GM18505 (cell line): ENCODE results near the gene CD7.

Experiments
- ATAC-seq: cut with Tn5 transposase; IDR thresholded peaks from one replicate; pipeline ENCODE4 v1.9.1; 2021; ENCODE audit not compliant: unreplicated experiment
- POLR2A ChIP-seq: IDR thresholded peaks from 4 replicates; pipeline ENCODE4 v1.6.1; 2011; ENCODE audit warnings: borderline replicate concordance; ENCODE audit not compliant: insufficient read depth, insufficient read length; ENCODE audit errors: extremely low read depth

Gene CD7

DNA sequence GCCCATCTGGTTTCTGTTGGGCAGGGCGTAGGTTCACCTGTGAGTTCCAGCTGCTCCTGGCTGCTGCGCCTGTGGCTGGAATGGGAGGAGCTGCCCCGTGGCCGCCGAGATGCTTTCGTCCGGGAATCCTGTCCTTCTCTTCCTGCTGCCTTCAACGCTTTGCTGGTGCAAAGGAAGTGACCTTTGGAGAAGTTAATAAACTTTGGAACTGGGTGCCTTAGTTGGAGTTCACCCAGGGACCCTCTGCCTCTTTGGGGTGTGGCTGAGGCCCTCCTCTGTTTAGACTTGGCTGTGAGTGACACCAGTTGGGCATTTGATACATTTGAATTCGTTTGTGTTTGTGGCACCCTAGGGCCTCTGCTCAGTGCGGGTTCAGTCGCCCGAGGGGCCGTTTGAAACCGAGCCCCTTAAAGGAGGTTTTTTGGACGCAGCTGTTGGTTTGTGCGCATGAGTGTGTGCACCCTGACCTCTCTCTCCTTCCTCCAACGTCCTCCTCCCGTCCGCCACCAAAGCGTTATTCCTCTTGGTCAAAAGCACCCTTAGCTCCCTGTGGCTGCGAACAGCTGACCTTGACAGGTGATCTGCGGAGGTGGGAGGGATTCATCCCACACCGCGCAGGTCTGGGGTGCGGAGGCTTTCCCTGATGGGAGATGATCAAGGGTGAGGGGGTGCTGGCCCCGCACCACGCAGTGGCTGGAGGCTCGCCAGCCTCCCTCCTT, 25.1 kb upstream of the CD7 start:
- no peak for TF ChIP-seq POLR2A
- no peak for ATAC-seq

GRCh38 chr17:82339634-82340580, 22.5 kb upstream of the CD7 start:
- ATAC-seq = no peak
- no peak for TF ChIP-seq POLR2A

DNA sequence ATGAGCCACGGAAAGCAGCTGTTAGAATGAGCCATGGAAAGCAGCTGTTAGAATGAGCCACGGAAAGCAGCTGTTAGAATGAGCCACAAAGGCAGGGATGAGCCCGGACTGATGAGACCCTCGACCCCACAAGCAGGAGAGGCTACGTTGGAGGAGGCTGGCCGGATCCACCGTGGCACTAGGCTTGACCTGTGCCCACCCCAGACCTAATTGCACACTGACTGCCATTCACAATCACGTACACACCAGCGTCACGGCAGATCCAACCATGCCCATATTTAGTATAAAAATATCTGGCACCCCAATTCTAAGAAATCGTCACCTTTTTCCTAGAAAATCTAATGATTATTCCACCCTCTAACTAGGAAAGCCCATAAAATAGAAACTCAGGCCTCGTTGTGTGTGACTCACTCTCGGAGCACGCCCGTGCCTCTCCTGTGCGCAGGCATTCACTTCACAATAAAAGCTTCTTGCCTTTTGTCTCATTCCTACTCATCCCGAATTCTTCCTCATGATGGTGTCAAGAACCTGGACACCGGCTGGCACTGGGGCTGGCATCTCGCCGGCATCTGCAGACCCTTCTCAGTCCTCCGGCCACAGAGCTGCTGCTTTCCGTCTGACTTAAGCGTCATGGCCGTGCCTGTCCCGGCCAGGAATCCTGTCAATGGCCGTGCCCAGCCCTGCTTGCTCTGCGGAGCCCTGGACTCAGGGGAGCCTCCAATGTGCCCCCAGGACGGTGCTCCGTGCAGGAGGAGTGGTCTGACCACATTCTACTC, 21.6 kb upstream of the CD7 start:
- no peak for TF ChIP-seq POLR2A
- ATAC-seq = no peak

- no peak for TF ChIP-seq POLR2A
- ATAC-seq = no peak
Measured at GRCh38 chr17:82334622-82335394, 17.4 kb upstream of the CD7 start.

DNA sequence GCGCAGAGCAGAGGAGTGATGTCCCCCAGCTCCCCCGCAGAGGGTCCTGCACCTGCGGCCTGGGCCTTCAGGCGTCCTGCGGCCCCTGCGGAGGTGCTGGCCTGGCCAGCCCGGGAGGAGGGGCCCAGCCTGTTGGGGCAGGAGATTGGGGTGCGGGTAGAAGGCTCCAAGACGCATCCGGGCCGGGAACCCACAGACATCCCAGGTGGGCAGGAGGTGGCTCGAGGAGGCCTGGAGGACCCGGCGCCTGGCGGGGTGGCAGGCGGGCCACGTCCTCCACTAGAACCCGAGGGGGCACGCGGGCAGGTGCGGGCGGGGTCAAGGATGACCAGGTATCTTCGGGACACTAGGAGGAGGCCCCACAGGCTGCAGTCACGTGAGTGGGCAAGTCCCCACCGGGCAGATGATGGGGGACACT, 16.8 kb upstream of the CD7 start:
- no peak for ATAC-seq
- TF ChIP-seq POLR2A = no peak

GRCh38 chr17:82333279-82334171, 16.1 kb upstream of the CD7 start, which contains the start of gene SECTM1:
Gene SECTM1, minus strand, starts transcription at chr17:82333766. Its CDS starts 6,526 bp downstream, at chr17:82327240.
- no peak for TF ChIP-seq POLR2A
- no peak for ATAC-seq

DNA sequence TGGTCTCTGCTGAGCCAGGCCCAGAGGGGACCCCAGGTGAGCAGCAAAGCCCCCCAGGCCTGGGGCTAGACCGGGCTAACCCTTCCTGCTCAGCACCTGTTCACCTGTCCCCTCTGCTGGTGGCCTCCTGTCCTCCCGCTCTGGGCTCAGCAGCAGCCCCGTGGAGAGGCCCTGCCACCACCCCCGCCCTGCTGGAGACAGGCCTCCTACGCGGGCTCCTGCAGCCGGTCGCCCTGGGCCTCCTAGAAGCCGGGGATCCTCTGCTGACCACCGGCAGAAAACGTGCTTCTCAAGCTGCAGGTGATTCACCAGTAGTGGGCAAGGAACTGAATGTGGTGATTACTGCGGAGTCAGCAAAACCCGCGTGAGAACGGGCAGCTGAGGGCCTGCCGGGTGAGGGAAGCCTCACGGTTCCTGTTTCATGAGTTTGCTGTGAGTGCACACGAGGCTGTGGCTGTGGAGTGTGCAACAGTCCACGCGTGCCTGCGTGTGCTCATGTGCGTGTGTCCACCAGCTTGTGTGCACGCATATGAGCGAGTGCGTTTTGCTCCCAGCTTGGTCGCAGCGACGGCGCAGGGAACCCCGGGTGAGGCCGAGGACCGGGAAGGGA, 15.4 kb upstream of the CD7 start:
- no peak for ATAC-seq
- TF ChIP-seq POLR2A = no peak

GRCh38 chr17:82331345-82331939, 14.0 kb upstream of the CD7 start:
- no peak for TF ChIP-seq POLR2A
- ATAC-seq = no peak

DNA sequence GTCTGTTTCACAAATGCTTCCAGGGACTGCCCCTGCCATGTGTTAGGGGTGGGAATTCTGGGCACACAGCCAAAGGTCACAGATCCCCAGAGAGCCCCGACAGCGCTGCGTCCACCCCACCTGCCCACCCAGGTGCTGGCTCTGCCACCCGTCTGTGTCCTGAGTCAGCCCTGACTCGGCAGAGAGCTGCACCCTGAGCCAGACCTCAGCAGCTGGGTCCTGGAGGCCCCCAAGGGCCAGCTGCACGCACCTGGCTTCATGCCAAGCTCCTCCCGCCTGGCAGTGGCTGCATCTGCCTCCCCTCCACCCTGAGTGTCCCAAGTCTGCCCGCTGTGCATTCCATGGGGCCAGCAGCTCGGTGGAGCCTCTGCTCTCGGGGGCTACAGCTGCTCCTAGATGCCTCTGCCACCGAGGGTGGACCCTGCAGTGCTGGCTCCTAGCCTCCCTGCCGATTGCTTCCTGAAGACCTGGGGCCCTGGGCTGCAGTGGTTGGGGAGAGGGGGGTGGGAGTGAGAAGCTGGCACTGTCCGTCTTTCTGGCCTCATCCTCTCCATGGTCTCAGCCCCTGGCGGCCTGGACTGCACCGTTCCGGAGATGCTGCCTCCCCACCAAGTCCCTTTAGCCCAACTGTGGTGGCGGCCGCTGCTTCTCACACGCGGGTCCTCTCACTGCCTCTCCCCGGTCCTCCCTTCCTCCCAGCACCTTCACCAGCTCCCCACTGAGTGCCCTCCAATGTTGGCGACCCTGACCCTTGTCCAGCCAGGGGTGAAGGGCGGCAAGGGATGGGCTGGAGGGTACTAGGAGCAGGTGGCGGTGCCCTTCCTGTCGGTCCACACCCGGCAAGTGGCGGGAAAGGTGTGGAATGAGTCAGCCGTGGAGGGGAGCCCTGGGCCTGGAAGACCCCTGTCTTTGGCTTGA, 13.2 kb upstream of the CD7 start:
- no peak for TF ChIP-seq POLR2A
- no peak for ATAC-seq

GRCh38 chr17:82329683-82330321, 12.4 kb upstream of the CD7 start:
- no peak for ATAC-seq
- TF ChIP-seq POLR2A = no peak
